Stimulated activated CD8-positive, alpha-beta memory T cell treated with anti-CD3 and anti-CD28 coated beads, Interleukin-12 subunit alpha, Interleukin-12 subunit beta, amount 100 ng/mL, for 24 hours (primary cell): ENCODE results near the gene RO60.
"Not testable (repeated sequence)": the region's sequence is repeated elsewhere in the genome, so short reads cannot be mapped to it uniquely, and the experiment has no call there.

Experiments
- DNase-seq: peaks from one replicate; pipeline ENCODE4 v3.0.0-alpha.2; 2020; ENCODE audit errors: extremely low read depth

RO60 gene

DNA sequence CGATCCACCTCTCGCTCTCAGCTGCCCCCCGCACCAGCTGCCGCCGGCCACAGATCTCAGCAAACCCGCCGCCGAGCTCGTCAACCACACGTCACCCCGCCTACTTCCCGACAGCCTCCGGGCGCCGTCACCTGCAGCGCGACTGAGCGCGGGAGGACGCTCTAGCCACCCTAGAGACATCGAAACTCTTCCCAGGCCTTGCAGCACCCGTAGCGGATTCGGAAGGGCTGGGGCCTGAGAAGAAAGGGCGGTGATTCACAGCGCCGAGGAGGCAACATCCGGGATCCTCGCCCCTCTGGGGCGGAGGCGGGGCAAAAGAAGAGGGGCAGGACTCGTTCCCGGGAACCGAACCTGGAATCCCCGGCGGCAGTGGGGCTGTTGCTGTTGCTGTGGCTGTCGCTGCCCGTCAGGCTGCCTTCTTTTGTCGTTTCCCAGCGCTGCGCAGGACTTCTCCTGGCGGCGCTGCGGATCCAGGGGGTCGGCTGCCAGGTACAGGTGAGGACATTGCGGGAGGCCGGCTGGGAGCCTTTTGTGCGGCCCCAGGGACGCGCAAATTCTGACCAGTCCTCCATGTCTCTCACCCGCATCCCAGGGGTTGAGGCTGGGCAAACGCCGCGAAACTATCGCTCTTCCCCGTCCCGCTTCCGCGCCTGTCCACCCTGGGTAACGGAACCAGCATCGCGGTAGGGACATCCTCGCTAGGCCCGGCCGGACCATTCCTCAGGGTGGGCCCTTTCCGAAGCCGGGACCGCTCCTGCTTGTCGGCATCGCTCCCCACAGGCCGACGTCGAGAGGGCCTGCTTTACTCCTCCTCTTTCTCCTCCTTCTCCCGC, at the start of gene RO60, which contains the start of gene UCHL5:
Gene RO60 (plus strand): TSS at position 331 of the 833 bp plus-strand sequence. CDS start 9,443 bp downstream, outside the sequence.
Gene UCHL5 (minus strand): TSS at position 79 of the 833 bp plus-strand sequence. CDS start 100 bp downstream, outside the sequence.
- DNase-seq = peak; percentile 86

DNA sequence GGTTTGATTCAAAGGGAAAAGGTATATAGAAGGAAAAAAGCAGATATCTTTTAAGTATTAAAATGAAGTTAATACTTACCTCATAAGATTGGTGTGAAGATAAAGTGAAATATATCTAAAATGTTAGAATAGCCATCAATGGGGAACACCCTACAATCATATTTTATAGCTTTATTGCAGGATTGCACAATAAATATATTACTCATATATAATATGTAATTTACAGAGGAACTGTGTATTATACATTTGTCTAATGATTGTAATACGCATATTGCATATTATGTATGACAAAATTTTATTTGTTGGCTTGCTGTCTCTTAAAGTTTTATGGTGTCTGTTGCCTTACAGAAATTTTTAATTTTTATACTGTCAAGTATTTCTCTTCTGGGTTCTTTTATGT, 48.0 kb upstream of the RO60 start:
- no peak for DNase-seq

DNA sequence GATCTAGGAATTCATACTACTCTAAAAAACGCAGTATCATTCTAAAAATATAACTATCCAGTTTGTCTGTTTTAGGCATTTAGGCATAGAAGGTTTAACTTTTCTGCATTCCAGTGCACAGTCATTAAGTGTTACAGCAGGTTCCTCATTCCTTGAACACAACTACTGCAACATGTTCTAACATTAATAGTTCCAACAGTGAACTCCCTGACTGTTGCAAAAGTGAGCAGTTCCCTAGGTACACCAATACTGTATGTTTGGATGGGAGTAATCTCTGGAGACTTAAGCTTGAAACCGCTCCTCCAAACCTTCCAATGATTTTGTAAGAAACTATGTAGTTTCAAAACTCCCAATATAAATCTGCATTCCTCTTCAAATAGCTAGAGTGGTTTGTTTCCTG, 46.4 kb upstream of the RO60 start:
- DNase-seq = no peak

DNA sequence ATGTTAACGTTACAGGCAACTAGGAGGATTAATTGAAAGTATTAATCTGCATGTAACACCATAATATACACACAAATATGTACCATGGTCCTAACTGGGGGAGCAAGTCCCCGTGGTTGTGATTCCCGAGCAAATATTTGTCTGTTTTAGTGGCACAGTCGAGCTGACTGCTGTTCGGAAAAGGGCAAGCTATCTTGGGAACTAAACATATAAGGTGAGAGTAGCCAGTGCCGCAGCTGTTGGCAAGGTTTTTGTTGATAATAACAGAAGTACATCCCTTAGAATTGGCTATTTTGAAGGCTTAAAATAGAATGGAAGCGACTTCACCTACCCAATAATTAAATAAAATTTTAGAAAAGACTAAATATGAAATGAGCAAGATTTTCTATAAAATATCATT, 45.7 kb upstream of the RO60 start:
- no peak for DNase-seq

DNA sequence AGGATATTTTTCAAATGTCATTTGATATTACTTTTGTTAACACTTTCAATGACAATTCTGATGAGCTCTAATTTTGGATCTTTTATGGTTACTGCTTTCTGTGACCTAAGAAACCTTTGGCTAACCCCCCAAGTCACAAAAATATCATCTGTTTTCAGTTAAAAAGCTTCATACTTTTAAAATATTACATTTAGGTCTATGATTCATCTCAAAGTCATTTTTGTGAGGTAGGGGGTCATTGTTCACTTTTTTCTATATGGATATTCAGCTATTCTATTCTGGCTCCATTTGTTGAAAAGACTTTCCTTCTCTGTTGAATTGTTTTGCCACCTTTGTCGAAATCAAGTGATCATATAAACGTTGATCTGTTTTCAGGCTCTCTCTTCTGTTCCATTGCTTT, 45.0 kb upstream of the RO60 start:
- no peak for DNase-seq

DNA sequence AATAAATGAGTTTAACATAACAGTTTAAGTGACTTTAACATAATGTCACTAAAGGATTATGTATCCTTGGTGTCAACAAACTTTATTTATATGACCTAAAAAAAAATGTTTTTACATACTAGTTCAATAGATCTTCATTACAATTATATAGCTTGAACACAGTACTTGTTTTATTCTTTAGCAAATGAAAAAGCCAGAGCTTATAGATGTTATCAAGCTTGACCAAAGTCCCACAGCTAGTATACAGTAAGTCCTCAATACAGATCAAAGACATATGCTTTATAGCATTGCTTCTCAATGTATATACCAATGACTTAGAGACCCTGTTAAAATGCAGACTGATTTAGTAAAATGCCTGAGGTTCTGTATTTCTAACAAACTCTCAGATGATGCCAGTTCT, 42.6 kb upstream of the RO60 start:
- no peak for DNase-seq

DNA sequence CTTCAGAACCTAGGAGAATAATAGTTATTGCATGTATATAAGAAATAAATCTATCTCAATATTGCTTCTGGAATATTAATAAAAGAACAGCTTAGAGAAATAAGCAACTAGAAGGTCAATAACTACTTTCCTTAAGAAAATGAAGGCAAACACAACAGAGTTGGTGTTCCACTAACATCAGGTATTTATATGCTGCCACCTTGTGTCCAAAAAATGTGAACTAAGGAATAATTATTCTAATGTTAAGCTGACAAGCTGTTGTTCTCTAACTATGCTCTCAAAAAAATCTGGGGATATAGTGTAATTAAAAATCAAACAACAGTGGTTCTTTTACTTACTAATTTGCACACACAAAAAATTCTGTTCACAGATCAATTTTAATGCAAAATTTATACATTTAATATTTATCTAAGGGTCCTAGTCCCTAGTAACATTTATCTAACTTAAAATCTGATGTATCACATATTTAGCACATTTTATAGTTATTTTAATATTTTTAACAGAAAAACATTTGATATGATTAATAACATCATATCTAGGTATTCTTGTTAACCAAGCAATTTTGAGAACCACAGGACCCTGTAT, 39.9 kb upstream of the RO60 start:
- no peak for DNase-seq

DNA sequence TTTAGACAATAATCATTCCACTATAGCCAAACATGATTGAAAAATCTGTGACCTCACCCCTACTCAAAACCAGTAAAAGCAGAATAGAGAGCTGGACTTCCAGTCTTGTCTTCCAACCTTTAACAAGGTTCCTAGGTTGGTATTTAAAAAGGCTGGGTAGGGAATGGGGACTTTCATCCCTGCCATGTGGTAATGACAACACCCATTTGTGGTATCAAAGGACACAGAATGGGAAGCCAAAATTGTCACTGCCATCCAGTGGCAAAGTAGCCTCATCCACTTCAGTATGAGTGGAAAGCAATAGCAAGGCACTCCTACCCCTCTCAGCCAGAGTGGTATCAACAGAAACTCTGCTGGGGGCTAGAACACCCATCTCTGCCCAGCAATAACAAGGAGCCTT, 34.2 kb upstream of the RO60 start:
- DNase-seq = no peak

DNA sequence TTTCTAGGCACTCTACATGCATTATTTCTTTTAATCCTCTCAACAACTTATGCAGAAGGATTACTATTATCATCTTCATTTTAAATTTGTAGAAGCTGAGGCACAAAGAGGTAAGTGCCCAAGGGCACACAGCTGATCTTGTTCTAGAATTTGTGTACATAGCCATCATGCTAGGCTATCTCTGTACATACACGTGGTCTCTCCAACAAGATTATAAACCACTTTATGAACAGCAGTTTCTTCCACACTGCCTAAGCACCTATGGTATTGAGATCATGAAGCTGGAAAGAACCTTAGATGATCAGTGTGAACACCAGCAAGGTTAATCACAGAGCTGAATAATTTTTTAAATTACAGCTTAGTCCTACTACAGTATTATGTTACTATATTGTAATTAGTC, 29.1 kb upstream of the RO60 start:
- DNase-seq = no peak

DNA sequence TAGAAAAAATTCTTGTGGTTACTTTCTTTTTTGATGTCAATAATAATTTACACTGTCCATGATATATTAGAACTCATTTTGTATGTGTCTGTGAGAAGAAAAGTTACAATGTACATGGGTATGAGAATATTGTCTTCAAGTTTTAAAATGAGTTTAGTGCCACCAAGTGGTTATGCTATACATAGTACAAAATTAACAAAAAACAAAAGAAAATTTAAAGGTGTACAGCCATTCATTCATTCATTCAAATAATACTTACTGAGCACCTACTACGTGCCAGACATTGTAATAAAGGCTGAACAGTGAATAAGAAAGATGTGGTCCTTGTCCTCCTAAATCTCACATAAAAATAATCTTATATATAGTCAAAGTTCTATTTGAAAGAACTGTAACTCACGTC, 28.0 kb upstream of the RO60 start:
- no peak for DNase-seq

DNA sequence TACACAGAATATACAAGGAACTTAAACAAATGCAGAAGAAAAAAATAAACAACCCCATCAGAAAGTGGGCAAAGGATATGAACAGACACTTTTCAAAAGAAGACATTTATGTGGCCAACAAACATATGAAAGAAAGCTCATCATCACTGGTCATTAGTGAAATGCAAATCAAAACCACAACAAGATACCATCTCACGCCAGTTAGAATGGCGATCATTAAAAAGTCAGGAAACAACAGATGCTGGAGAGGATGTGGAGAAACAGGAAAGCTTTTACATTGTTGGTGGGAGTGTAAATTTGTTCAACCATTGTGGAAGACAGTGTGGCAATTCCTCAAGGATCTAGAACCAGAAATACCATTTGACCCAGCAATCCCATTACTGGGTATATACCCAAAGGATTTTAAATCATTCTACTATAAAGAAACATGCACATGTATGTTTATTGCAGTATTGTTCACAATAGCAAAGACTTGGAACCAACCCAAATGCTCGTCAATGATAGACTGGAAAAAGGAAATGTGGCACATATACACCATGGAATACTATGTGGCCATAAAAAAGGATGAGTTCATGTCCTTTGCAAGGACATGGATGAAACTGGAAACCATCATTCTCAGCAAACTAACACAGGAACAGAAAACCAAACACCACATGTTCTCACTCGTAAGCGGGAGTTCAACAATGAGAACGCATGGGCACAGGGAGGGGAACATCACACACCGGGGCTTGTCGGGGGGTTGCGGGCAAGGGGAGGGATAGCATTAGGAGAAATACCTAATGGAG, 26.6 kb upstream of the RO60 start:
- not testable (repeated sequence) for DNase-seq

DNA sequence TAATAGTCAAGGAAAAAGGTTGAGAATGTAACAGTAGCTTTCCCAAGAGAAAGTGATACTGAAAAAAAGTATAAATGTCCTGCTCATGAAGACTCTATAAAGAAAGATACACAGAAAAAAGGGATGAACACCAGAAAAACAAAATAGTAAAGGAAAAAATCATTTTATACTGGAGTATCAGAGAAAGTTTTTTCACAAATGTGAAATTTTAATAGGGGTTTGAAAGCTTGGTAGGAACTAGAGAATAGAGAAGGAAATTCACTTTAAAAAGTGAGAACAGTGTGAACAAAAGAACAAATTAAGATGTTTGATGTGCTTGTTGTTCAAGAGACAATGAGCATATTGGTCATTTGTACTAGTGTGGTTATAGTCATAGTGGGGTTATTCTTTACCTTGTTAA, 25.8 kb upstream of the RO60 start:
- no peak for DNase-seq

DNA sequence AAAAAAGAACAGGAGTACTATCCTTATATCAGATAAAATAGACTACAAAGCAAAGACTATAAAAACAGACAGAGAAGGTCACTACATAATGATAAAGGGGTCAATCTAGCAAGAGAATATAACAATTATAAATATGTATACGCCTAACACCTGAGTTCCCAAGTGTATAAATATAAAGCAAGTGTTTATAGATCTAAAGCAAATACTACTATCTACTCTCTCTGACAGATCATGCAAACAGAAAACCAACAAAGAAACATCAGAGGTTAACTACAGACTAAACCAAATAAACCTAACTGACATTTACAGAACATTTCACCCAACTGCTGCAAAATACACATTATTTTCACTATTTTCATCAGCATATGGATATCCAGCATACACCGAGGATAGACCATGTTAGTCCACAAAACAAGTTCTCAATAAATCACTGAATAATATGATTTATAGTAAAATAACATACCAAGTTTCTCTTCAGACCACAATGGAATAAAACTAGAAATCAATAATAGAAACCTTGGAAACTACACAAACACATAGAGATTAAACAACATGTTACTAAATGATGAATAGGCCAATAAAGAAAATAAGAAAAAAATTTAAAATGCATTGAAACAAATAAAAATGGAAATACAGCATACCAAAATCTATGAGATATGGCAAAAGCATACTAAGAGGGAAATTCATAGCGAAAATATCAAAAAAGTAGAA, 22.9 kb upstream of the RO60 start:
- no peak for DNase-seq

DNA sequence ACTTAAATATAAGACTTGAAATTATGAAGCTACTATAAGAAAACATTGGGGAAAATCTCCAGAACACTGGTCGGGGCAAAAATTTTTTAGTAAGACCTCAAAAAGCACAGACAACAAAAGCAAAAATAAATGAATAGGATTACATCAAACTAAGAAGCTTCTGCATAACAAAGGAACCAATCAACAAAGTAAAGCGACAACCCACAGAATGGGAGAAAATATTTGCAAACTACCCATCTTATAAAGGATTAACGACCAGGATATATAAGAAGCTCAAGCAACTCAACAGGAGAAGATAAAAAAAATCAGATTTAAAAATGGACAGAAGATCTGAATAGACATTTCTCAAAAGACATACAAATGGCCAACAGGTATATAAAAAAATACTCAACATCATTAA, 19.4 kb upstream of the RO60 start:
- DNase-seq = no peak

DNA sequence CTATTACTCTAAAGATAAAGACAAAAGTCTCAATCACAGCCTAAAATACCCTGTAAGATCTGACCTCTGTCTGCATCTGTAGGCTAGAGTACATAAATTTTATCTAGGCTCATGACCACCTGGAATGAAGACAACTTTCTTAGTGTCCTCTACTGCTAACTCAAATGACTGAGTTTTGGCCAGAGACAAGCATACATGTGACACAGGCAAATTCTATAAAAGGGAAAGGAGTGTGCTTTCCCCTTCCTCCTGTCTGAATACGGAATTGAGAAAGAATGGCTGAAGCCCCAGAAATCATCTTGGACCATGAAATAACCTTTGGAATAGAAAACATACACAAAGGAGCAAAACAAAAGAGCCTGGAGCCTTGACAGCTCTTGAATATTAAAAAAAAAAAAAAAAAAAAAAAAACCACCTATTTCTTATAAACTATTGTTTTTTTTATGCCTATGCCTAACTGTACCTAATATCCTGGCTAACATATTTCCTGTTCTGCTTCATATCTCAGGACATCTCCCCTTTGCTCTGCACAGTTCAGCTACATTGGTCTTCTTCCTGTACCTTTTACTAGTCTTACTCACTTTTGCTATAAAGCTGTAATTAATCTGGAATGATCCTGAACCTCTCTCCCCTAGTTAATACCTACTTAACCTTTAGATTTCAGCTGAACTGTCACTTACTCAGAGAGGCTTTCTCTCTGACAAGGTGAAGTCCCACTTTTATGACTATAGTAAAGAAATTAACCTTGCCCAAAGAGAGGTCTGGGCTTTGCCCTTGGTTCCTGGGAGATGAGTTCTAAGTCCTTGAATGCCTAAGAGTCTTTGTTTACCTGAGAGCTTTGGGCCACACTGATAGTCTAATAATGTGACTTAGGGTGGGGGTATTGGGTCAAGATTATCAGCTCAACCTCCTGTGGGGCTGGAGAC, 16.4 kb upstream of the RO60 start:
- no peak for DNase-seq

DNA sequence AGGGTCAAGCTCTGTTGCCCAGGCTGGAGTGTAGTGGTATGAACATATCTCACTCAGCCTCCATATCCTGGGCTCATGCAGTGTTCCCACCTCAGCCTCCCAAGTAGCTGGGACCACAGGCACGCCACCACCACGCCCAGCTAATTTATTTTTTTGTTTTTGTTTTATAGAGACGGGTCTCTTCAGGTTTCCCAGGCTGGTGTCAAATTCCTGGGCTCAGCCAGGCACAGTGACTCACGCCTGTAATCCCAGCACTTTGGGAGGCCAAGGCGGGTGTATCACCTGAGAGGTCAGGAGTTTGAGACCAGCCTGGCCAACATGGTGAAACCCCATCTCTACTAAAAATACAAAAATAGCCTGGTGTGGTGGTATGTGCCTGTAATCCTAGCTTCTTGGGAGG, 10.5 kb upstream of the RO60 start:
- DNase-seq = not testable (repeated sequence)

DNA sequence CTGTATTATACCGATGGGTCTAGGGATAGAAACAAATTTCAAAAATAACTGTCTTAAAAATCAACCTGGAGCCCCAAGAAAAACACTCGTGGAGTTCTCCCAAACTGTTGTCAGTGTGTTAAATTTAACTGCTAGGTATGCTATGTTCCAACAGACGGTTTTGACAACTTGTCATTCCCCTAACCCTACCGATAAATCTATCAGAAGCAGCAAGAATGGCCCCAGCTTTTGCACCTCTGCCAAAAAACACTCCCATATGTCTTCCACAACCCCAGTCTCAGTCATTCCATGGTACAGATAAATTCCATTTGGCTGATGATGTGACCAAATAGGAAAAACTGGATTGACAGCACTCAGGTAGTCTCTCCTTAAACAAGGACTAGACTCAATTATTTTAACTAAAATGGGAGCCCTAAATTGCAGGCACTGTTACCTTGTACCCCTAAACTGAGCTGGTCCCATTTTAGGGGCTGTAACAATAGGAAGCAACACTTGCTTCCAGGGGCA, 5.2 kb upstream of the RO60 start:
- no peak for DNase-seq

DNA sequence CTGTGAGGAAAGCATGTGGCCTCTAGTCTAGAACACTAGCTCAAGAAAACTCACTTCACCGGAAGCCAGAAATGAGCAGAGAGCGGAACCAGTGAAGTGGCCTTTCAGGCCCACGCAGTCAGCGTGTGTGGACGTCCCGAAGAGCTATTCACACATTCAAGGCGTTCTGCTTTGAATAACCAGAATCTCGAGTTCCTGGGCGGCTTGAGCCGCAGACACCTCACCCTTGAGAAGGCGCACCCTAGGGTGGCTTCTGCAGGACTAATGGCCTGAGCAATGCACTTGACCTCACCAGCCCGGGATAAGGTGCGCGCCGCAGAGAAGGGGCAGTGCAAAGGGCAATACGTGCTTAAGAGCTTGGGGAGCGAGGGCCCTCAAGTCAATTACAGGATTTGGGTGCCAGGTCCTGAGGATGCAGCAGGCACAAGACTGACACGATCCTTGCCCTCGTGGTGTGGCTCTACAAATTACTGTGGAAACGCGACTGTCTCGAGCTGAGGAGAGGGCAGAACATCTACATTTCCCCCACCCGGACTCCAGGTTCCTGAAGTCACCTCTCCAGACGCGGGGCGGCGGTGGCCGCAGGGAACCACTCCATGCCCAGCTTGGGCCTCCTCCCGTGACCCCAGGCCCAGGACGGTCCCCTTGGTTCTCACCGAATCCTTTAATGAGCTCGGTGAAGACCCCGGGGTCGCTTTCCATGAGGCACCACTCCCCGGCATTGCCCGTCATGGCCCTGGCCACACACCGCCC, 707 bp upstream of the RO60 start:
- DNase-seq = peak; percentile 32

DNA sequence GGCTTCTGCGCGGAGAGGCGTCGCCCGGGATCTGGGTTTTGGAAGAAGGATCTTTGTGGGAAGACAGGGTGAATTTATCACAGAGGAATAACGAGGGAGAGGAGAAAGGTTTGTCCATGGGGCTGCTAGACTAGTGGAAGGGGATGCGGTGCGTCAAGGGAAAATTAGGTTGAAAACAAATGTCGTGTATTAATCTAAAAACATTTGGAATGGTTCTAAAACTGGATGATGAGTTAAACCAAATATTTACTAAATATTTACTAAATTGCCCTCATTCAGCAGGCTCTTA, 647 bp downstream of the RO60 start:
- DNase-seq = no peak

DNA sequence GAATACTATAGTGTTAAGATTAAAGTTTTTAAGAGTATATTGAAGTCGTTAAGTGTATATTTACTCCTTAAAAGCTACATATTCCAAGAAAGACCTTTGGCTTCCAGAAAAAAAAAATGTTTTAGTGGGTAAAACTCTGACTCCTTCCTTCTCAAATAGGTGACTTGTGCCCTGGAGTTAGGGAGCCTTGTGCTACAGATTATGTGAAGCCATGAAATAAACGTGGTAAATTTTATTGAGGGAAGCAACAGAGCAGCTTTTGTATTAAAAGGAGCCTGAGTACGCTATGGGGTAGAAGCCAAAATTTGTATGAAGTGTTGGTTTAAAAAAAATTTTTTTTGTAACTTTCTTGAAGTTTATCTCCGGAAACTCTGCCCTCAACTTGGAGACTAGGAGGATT, 994 bp downstream of the RO60 start:
- DNase-seq = no peak
